Measurements from ENCODE around the gene CAMSAP1. TPM values are rescaled to one million over a fixed set of nuclear protein-coding genes. Genes with fewer than 3 reads are reported as not detected.
A peak's percentile ranks its signal among the peaks of the same experiment; 100 is the strongest.

Gene CAMSAP1
- total and polyA plus RNA-seq, 2 of the 4 experiments (the other 2 are of a cell fraction) = 8.2 to 19.5 TPM

GRCh38 chr9:135886147-135886981 lies 21.0 kb downstream of the CAMSAP1 start:
- no peak overlapping the region for H2BK120ac ChIP-seq (ENCODE audit: low read depth, low read length)
- DNase-seq (no peak), ATAC-seq (ENCODE audit: low read depth) (no peak)
- intact Hi-C loops (cut with micrococcal nuclease) (no loop called here), dilution Hi-C loops (cut with HindIII; ENCODE audit: low sequenced_read_pairs, unreplicated experiment) (no loop called here), in situ Hi-C loops (cut with MboI; ENCODE audit: low sequenced_read_pairs) (no loop called here)
- no peak overlapping the region for H3K27ac ChIP-seq (ENCODE audit: insufficient read depth, low read length)
- H3K27me3 ChIP-seq (ENCODE audit: control insufficient read depth, insufficient read depth, low read length) = no peaks in the 10 kb centered on the region
- no peak overlapping the region for H2BK5ac ChIP-seq (ENCODE audit: low read depth, low read length, poor library complexity, severe bottlenecking)
- BruUV-seq (replicated peaks) = no TSS peak
- H3K23ac ChIP-seq (ENCODE audit: low read depth, low read length) = no peak overlapping the region
- ChIA-PET POLR2A (ENCODE audit: unreplicated experiment) (no interaction called here), CTCF (no interaction called here)
- H2AFZ ChIP-seq (replicated peaks; ENCODE audit: low read length, poor library complexity) = no peak overlapping the region
- no peak overlapping the region for H2BK15ac ChIP-seq (ENCODE audit: low read depth, low read length)
- no peak overlapping the region for H3K18ac ChIP-seq (ENCODE audit: low read depth, low read length)
- H3K4me3 ChIP-seq (ENCODE audit: insufficient read depth, low read depth, low read length) = no peak overlapping the region
- 89% methylated on average over 14 of the region's 21 CpGs; no CpG with 5 or more reads in 1 of the 2 experiments for WGBS, 2 experiments (ENCODE audit: extremely low coverage in 2 of 2, insufficient read length in 1 of 2)
- H3K9me3 ChIP-seq (ENCODE audit: control insufficient read depth, insufficient read depth, low read length) = no peaks in the 10 kb centered on the region
- peak overlapping the region; percentile 9; the same call in 1 of the 2 replicates for H3K4ac ChIP-seq (ENCODE audit: low read depth, low read length)
- H3K56ac ChIP-seq (ENCODE audit: extremely low read depth, insufficient read depth, low read length) = no peak overlapping the region
- no peak overlapping the region; the same call in 1 of the 2 replicates for H4K91ac ChIP-seq (ENCODE audit: insufficient read depth, low read depth, low read length)
- peak overlapping the region; percentile 14; the same call in 1 of the 2 replicates for H3K14ac ChIP-seq (replicated peaks; ENCODE audit: low read depth, low read length)
- H2BK20ac ChIP-seq (ENCODE audit: low read depth, low read length) = no peak overlapping the region
- peaks cover 98% of the 10 kb centered on the region for H4K20me1 ChIP-seq (ENCODE audit: insufficient read depth, low read length)
- peak overlapping the region; percentile 57 for H2AK9ac ChIP-seq (replicated peaks; ENCODE audit: low read depth, low read length, poor library complexity)
- H4K5ac ChIP-seq (ENCODE audit: low read depth, low read length) = no peak overlapping the region
- no peak overlapping the region for H3K4me2 ChIP-seq (ENCODE audit: low read depth, low read length)
- H3K9me1 ChIP-seq (ENCODE audit: insufficient read depth, low read length) = peaks cover 65% of the 10 kb centered on the region
- H2AK5ac ChIP-seq (ENCODE audit: low read depth, low read length) = peak overlapping the region; percentile 34; the same call in 1 of the 2 replicates
- peaks cover 29 to 100% of the 10 kb centered on the region in 2 experiments; a peak in 3 of 4 replicates for H3K79me1 ChIP-seq (ENCODE audit: low read depth in 1 of 2, low read length in 2 of 2)
- H3K9ac ChIP-seq (ENCODE audit: low read depth, low read length) = no peak overlapping the region
- H3K4me1 ChIP-seq (ENCODE audit: control insufficient read depth, insufficient read depth, low read length) = peaks cover 33% of the 10 kb centered on the region
- no peak overlapping the region for H4K8ac ChIP-seq (ENCODE audit: low read depth in 2 of 2, low read length in 2 of 2)
- peaks cover 2% of the 10 kb centered on the region for H3K36me3 ChIP-seq (ENCODE audit: control insufficient read depth, insufficient read depth, low read length)
- TF ChIP-seq FOS (IDR thresholded peaks at IDR 0.05; ENCODE audit: low read depth, low read length) (no peak), NFE2L2 (IDR thresholded peaks at IDR 0.05; ENCODE audit: low read depth, low read length) (no peak), BHLHE40 (IDR thresholded peaks at IDR 0.05; ENCODE audit: low read depth, low read length) (no peak), CTCF (conservative IDR thresholded peaks at IDR 0.05; ENCODE audit: low read depth, low read length) (no peak), USF2 (IDR thresholded peaks at IDR 0.05; ENCODE audit: low read depth, low read length) (no peak), CHD1 (IDR thresholded peaks at IDR 0.05; ENCODE audit: low read depth, low read length) (no peak), POLR2A (IDR thresholded peaks at IDR 0.05; ENCODE audit: low read depth, low read length) (no peak), RAD21 (IDR thresholded peaks at IDR 0.05; ENCODE audit: low read length) (no peak), MAFK (IDR thresholded peaks at IDR 0.05; ENCODE audit: low read depth, low read length) (no peak), RCOR1 (IDR thresholded peaks at IDR 0.05; ENCODE audit: insufficient replicate concordance, low read length) (no peak), ELK1 (IDR thresholded peaks at IDR 0.05; ENCODE audit: borderline replicate concordance, low read depth, low read length) (no peak), CEBPB (IDR thresholded peaks at IDR 0.05; ENCODE audit: low read depth, low read length) (no peak), SMC3 (IDR thresholded peaks at IDR 0.05; ENCODE audit: low read depth, low read length) (no peak), MAZ (IDR thresholded peaks at IDR 0.05; ENCODE audit: borderline replicate concordance, low read depth, low read length) (no peak), RFX5 (IDR thresholded peaks at IDR 0.05; ENCODE audit: low read depth, low read length) (no peak)

Measured in IMR-90 (cell line).